NCI-H128 (cell line): ENCODE data around the gene GPR142.

Source experiments
- DNase-seq: peaks from one replicate; lab custom pipeline; 2025; ENCODE audit not compliant: unreplicated experiment; lab: John Stamatoyannopoulos, UW

The GPR142 gene

DNA sequence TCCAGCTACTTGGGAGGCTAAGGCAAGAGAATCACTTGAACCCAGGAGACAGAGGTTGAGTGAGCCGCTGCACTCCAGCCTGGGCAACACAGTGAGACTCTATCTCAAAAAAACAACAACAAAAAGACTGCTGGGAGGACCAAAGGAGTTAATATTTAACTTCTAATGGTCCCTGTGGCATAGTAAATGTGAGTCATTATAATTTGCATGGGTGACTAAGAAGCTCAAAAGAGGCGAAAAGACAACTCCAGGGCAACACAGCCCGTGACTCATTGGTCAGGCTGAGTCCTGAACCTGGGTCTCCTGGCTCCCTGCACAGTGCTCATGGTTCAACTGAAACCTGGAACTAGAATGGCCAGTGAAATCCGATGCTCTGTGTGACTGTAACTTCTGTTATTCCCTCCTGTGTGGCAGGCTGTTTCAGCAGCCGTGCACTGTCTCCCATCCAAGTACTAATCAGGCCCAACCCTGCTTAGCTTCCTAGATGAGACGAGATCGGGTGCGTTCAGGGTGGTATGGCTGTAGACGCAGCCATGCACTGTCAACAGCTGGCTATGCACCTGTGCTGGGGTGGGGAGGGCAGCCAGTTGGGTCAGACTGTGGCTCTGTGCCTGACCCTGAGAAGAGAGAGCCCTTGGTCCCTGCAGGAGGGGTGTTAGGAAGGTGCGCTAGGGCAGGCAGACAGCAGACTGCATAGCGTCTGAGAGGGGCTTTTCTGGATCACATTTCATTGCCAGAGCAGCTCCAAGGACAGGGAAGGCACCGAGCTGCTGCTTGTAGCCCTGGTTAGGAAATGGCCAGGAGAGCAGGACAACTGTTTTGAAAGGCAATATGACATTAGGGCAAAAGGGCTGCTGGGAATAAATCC, 50.1 kb downstream of the GPR142 start:
- DNase-seq = no peak

DNA sequence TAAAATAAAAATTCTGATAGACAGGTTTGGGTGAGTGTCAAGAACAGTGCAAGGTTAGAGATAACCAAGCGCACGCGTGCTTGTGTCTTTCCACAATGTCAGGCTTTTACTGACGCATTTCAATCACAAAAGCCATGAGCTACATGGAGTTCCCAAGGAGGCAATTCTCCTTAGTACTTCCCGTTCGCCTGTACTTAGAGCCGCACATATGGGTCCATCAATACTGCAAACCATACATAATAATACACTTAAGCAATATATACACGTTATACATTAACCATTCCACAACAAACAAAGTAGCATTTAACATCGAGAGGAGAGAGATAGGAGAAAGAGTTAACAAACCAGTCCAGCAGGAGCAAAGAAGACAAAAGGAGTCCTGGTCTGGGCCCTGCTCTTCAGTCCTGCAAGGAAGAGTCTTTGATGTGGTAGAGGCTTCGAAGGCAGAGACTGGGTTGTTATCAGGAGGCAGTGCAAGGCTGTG, 52.7 kb downstream of the GPR142 start:
- DNase-seq = no peak
